Right ventricle myocardium superior (tissue), 1 donor: ENCODE data around the gene EIF4E1B. TPM values are rescaled to one million over a fixed set of nuclear protein-coding genes. Genes with fewer than 3 reads are reported as not detected.

Experiments
- ATAC-seq: fragments of 200-7000 bp; cut with Tn5 transposase; one replicate; pipeline ENCODE4 v1.9.1; 2020; ENCODE audit warnings: mild to moderate bottlenecking; ENCODE audit not compliant: poor library complexity
- DNase-seq: peaks from one replicate; pipeline ENCODE4 v3.0.0-alpha.2; 2020
- intact Hi-C: fragments of 100-400 bp; cut with DNase I; formaldehyde crosslinking; loops from one replicate; pipeline ENCODE4 v1.11.2; 2022
- total RNA-seq: library from RNA; stranded (reverse); fragmentation: NEBNext Ultra II Directional; extraction: Animal tissue kit (Norgen Biotek cat#: 25700); gene quantifications from one replicate; pipeline ENCODE4 v1.2.1, GENCODE V29; 2021
- donor health status: DM: no; HTN: yes; CAD: no; lungs with severe emphysema.

Gene EIF4E1B
- total RNA-seq, 1 donor from 2014 or later, result not detected

- DNase-seq, result peak; percentile 87
- ATAC-seq, result peak; percentile 94
- intact Hi-C loops, result loop anchor here (10.0 kb wide), 1 partner anchor 65 kb away; no protein-coding TSS in a partner anchor
These were observed 9.5 kb downstream of the EIF4E1B start for GRCh38 chr5:176639981-176640380.

- intact Hi-C loops, result loop anchor here (10.0 kb wide), 1 partner anchor 66 kb away; no protein-coding TSS in a partner anchor
- DNase-seq, result no peak
- ATAC-seq, result no peak
These were observed 10.1 kb downstream of the EIF4E1B start for GRCh38 chr5:176640616-176641015.

- DNase-seq (no peak), ATAC-seq (no peak)
- intact Hi-C loops, result loop anchor here (10.0 kb wide), 1 partner anchor 68 kb away; no protein-coding TSS in a partner anchor
These were observed 12.4 kb downstream of the EIF4E1B start for GRCh38 chr5:176642675-176643490.

- ATAC-seq (no peak), DNase-seq (no peak)
- intact Hi-C loops, result loop anchor here (10.0 kb wide), 1 partner anchor 69 kb away; no protein-coding TSS in a partner anchor
These were observed 13.2 kb downstream of the EIF4E1B start for GRCh38 chr5:176643491-176644219.

GRCh38 chr5:176644294-176644693 lies 13.8 kb downstream of the EIF4E1B start:
- intact Hi-C loops, result loop anchor here (10.0 kb wide), 1 partner anchor 69 kb away; no protein-coding TSS in a partner anchor
- ATAC-seq (no peak), DNase-seq (no peak)

- ATAC-seq, result no peak
- DNase-seq, result no peak
- intact Hi-C loops, result loop anchor here (10.0 kb wide), 1 partner anchor 70 kb away; no protein-coding TSS in a partner anchor
These were observed 14.6 kb downstream of the EIF4E1B start for GRCh38 chr5:176644878-176645670.

- intact Hi-C loops, result loop anchor here (10.0 kb wide), 1 partner anchor 71 kb away; no protein-coding TSS in a partner anchor
- ATAC-seq (no peak), DNase-seq (no peak)
These were observed 15.7 kb downstream of the EIF4E1B start for GRCh38 chr5:176646049-176646706.

GRCh38 chr5:176646707-176647029 lies 16.2 kb downstream of the EIF4E1B start:
- ATAC-seq, result peak; percentile 11
- intact Hi-C loops, result loop anchor here (10.0 kb wide), 1 partner anchor 72 kb away; no protein-coding TSS in a partner anchor

GRCh38 chr5:176647030-176647842 lies 16.8 kb downstream of the EIF4E1B start, which contains the start of gene TSPAN17:
TSPAN17 (plus strand) TSS chr5:176647484; CDS start chr5:176647616, 132 bp downstream.
- ATAC-seq (peak; percentile 98), DNase-seq (peak; percentile 100)
- intact Hi-C loops, result loop anchor here (10.0 kb wide), 1 partner anchor 72 kb away; no protein-coding TSS in a partner anchor

More at GRCh38 chr5:176646707-176647029, 16.2 kb downstream of the EIF4E1B start:
- DNase-seq, result no peak

GRCh38 chr5:176647843-176648473 lies 17.5 kb downstream of the EIF4E1B start:
- intact Hi-C loops, result loop anchor here (10.0 kb wide), 1 partner anchor 73 kb away; no protein-coding TSS in a partner anchor
- DNase-seq (peak; percentile 71), ATAC-seq (no peak)

- intact Hi-C loops, result loop anchor here (10.0 kb wide), 1 partner anchor 74 kb away; no protein-coding TSS in a partner anchor
- no peak for DNase-seq
- no peak for ATAC-seq
These were observed 18.2 kb downstream of the EIF4E1B start for GRCh38 chr5:176648474-176649194.

- ATAC-seq (no peak), DNase-seq (no peak)
- intact Hi-C loops, result no loop called here
These were observed 19.9 kb downstream of the EIF4E1B start for GRCh38 chr5:176650354-176650884.

GRCh38 chr5:176651472-176651980 lies 21.1 kb downstream of the EIF4E1B start:
- no peak for ATAC-seq
- intact Hi-C loops, result no loop called here
- no peak for DNase-seq

- no peak for ATAC-seq
- no peak for DNase-seq
- intact Hi-C loops, result no loop called here
These were observed 21.7 kb downstream of the EIF4E1B start for GRCh38 chr5:176652136-176652535.
